Measurements from ENCODE around the gene RIN1. TPM values are rescaled to one million over a fixed set of nuclear protein-coding genes. Genes with fewer than 3 reads are reported as not detected.
"Not testable (repeated sequence)": the region's sequence is repeated elsewhere in the genome, so short reads cannot be mapped to it uniquely, and the experiment has no call there.

RIN1 gene
- polyA plus RNA-seq (2011; rRNA removed): 6.7 and 9.0 TPM in 2 replicates
- 5.7 and 5.9 TPM in 2 replicates for polyA minus RNA-seq (2011; rRNA and poly(A)+ RNA removed)

DNA sequence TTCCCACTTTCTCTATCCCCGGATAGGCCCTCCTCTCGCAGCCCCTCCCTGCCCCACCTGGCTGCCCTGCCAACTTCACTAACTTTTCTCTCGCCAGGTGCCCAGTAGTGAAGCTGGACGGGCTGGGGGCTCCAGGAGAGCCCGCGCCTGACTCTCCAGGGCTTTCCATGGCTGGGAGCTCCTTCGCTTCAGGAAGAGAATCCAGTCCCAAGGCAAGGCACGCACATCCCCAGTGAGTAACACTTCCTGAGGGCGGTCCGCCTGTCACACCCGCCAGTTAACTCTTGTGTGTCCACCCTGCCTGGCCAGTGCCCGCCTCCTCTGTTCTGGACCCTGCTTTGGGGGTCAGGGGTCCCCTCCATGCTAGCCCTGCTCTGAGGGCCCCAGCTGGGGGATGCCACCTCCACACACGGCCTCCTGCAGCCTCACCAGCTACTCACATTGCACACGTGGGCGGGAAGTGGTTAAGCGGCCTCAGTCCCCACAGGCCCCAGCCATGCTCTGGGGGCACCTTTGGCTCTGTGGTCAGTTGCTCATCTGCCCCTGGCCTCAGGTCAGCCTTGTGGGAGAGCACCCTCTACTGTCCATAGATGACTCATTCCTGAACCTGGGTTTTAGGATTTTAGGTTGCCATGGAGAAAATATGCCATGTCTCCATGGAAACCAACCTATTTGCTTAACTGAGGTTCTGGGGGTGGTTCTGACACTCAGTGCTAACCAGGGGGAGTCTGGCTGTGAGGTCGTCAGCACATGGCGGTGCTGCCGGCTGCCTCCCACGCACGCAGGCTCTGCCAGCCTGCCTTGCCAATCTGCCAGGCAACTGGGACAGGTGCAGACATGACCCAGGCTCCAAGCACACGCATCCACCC is at the start of gene RIN1:
Gene RIN1, minus strand, starts transcription at position 201 of the 869 bp plus-strand sequence. Its CDS starts 32 bp downstream, at position 169.
- CTCF ChIA-PET: interaction anchor here (0.8 to 2.3 kb wide), 9 partner anchors 9 to 54 kb away, joined by 3 to 64 read pairs (median 4); partner anchors contain the start of genes BRMS1, CD248 and YIF1A
- DNase-seq (ENCODE audit: low read depth, low spot score): peak; percentile 97
- no peaks in the 10 kb centered on the region for H3K27me3 ChIP-seq (ENCODE audit: control insufficient read depth, insufficient read depth, low read length)
- TF ChIP-seq CTCF (IDR thresholded peaks at IDR 0.05; ENCODE audit: low read depth, low read length): peak; percentile 24; the same call in 1 of the 2 replicates
- peaks cover 3% of the 10 kb centered on the region; the same call in 1 of the 2 replicates for H3K9me3 ChIP-seq (ENCODE audit: control insufficient read depth, insufficient read depth, low read length)
- peak within 1 kb of the TSS; percentile 97 for H3K27ac ChIP-seq (ENCODE audit: low read depth, low read length)
- POLR2A ChIA-PET: interaction anchor here (0.6 to 3.7 kb wide), 13 partner anchors 8 to 93 kb away, joined by 3 to 99 read pairs (median 5); partner anchors contain the start of genes B4GAT1, BRMS1, CD248 and YIF1A
- H3K4me3 ChIP-seq (ENCODE audit: low read depth, low read length): peak within 1 kb of the TSS; percentile 85

GRCh38 chr11:66384316-66384715 is 48.1 kb upstream of the RIN1 start:
- H3K27ac ChIP-seq (ENCODE audit: low read depth, low read length); H3K27me3 ChIP-seq (ENCODE audit: control insufficient read depth, insufficient read depth, low read length); H3K9me3 ChIP-seq (ENCODE audit: control insufficient read depth, insufficient read depth, low read length); POLR2A ChIA-PET; DNase-seq (ENCODE audit: low read depth, low spot score); H3K4me3 ChIP-seq (ENCODE audit: low read depth, low read length): not testable (repeated sequence)
- CTCF ChIA-PET: interaction anchor here (1.3 to 9.5 kb wide), 3 partner anchors 34 to 72 kb away, joined by 4 to 98 read pairs (median 16); partner anchors contain the start of gene BRMS1

GRCh38 chr11:66380264-66380663 is 44.0 kb upstream of the RIN1 start:
- not testable (repeated sequence) for H3K27ac ChIP-seq (ENCODE audit: low read depth, low read length); H3K27me3 ChIP-seq (ENCODE audit: control insufficient read depth, insufficient read depth, low read length); DNase-seq (ENCODE audit: low read depth, low spot score); H3K9me3 ChIP-seq (ENCODE audit: control insufficient read depth, insufficient read depth, low read length); H3K4me3 ChIP-seq (ENCODE audit: low read depth, low read length)
- CTCF ChIA-PET: interaction anchor here (0.6 to 1.6 kb wide), 3 partner anchors 9 to 69 kb away, joined by 4 to 6 read pairs (median 5); no protein-coding TSS in a partner anchor
- POLR2A ChIA-PET: interaction anchor here (0.8 kb wide), 1 partner anchor 28 kb away, joined by 7 read pairs; no protein-coding TSS in a partner anchor

GRCh38 chr11:66373690-66374287 is 37.6 kb upstream of the RIN1 start:
- H3K27ac ChIP-seq (ENCODE audit: low read depth, low read length); H3K9me3 ChIP-seq (ENCODE audit: control insufficient read depth, insufficient read depth, low read length); DNase-seq (ENCODE audit: low read depth, low spot score); H3K4me3 ChIP-seq (ENCODE audit: low read depth, low read length); POLR2A ChIA-PET: not testable (repeated sequence)
- peaks cover 14% of the 10 kb centered on the region for H3K27me3 ChIP-seq (ENCODE audit: control insufficient read depth, insufficient read depth, low read length)
- CTCF ChIA-PET: interaction anchor here (0.6 to 1.6 kb wide), 4 partner anchors 12 to 151 kb away, joined by 4 to 10 read pairs (median 4); no protein-coding TSS in a partner anchor

DNA sequence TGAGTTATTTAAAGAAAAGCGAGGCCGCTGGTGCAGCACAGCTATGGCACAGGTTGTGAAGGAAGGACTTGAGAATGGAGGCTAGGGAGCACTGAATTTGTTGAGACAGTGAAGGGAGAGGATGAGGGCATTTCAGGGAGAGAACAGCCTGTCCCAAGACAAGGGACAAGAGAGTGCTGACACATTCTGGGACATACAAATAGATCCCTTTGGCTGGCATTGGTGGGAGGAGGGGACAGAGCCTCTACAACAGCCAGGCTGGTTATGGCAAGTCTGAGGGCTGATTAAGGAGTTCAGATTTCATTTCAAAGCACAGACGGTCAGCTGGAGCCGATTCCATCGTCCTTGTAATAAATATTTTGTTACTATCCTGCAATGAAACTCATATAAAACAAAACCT is 37.0 kb upstream of the RIN1 start:
- no peaks in the 10 kb centered on the region for H3K9me3 ChIP-seq (ENCODE audit: control insufficient read depth, insufficient read depth, low read length)
- ChIA-PET CTCF (interaction anchor here (0.6 to 1.6 kb wide), 3 partner anchors 13 to 150 kb away, joined by 4 to 10 read pairs (median 4); no protein-coding TSS in a partner anchor), POLR2A (no interaction called here)
- no peak for DNase-seq (ENCODE audit: low read depth, low spot score)
- no peak overlapping the region for H3K4me3 ChIP-seq (ENCODE audit: low read depth, low read length)
- H3K27ac ChIP-seq (ENCODE audit: low read depth, low read length): no peak overlapping the region
- TF ChIP-seq CTCF (IDR thresholded peaks at IDR 0.05; ENCODE audit: low read depth, low read length): no peak
- peaks cover 14% of the 10 kb centered on the region for H3K27me3 ChIP-seq (ENCODE audit: control insufficient read depth, insufficient read depth, low read length)

Data from AG04450 (cell line).